WI38 (cell line): Measurements from ENCODE around the gene PLCG2.

Experiments used
- H3K4me3 ChIP-seq: 2 replicates; pipeline ENCODE4 v1.5.1; 2011; ENCODE audit warnings: low read depth, mild to moderate bottlenecking, control low read depth, low read length
- TF ChIP-seq, protein P1 (sequence below): IDR thresholded peaks from 2 replicates; pipeline ENCODE4 v1.5.1; 2012; ENCODE audit warnings: low read depth, mild to moderate bottlenecking, control low read depth, low read length

The PLCG2 gene

DNA sequence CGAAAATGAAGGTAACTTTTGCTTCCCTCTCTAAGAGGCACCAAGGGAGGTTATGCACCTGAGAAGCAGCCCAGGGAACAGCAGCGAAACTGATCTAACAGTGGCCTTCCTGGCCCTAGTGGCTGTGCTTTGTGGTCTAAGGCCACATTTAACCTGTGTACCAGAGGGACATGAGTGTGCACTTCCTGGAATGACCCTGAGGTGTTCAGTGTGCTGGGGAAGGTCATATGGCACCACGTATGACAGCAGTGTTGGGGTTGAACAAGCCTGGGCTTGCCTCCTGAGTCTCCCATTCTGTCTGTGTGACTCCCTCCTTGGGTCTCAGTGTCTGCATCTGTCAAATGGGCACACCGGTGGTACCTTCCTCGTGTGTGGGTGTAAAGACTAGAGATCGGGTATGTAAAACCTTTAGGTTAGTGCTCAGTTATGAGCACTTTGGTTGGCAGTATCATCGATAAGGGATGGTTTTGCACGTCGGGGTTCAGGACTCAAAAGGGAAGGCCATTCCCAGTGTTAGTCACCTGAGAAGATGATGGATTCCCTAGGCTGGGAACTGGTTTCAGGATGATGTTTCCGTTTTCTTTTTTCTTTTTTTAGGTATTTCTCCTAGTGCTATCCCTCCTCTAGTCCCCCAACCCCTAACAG is 31.9 kb downstream of the PLCG2 start:
- H3K4me3 ChIP-seq = no peak overlapping the region

DNA sequence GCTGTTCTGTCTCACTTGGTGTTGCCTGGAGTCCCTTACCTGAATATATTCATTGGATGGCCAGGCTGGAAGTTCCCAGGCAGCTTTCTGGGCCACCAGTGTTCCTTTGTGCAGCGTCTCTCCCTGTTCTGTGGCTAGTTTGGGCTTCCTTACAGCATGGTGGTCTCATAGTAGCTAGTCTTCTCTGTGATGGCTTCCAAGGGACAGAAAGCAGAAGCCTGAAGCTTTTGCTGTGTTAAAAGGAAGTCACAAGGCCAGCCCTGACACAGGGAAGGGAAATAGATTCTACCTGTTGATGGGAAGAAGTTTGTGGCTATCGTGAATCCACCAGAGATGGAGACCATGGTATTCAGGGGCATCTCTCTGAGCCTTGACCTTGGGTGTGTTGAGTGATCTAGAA is 34.6 kb downstream of the PLCG2 start:
- TF ChIP-seq, protein P1, sequence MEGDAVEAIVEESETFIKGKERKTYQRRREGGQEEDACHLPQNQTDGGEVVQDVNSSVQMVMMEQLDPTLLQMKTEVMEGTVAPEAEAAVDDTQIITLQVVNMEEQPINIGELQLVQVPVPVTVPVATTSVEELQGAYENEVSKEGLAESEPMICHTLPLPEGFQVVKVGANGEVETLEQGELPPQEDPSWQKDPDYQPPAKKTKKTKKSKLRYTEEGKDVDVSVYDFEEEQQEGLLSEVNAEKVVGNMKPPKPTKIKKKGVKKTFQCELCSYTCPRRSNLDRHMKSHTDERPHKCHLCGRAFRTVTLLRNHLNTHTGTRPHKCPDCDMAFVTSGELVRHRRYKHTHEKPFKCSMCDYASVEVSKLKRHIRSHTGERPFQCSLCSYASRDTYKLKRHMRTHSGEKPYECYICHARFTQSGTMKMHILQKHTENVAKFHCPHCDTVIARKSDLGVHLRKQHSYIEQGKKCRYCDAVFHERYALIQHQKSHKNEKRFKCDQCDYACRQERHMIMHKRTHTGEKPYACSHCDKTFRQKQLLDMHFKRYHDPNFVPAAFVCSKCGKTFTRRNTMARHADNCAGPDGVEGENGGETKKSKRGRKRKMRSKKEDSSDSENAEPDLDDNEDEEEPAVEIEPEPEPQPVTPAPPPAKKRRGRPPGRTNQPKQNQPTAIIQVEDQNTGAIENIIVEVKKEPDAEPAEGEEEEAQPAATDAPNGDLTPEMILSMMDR = no peak
- no peak overlapping the region for H3K4me3 ChIP-seq

More for the DNA sequence above, 31.9 kb downstream of the PLCG2 start:
- TF ChIP-seq, protein P1 = no peak

DNA sequence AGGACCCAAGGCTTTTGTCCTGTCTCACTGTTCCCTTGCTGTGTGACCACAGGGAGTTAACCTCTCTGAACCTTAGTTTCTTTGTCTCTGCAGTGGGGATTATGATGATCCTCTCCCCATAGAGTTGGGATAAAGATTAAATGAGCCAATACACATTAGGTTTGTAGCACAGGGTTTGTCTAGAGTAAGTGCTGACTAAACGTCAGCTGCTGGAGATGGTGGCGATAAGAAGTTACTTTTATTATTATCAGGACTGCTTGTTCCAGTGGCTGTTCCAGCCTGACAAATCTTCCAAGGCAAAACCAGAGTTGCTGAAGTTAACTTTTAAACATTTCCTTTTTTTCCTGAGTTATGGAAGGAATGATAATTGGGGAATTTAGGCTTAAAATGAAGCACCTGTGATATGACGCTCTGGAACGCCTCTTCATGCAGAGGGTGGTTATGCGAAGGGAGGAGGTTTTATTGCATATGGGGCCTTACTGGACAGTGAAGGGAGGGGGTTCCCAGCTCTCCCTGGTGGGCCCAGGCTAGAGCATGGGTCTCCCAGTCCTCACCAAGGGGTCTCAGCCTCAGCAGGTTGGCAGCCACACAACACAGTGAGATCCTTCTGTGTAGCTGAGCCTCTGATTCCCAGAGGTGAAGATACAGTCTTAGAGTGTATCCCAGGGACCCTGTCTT is 35.8 kb downstream of the PLCG2 start:
- TF ChIP-seq, protein P1 = no peak
- no peak overlapping the region for H3K4me3 ChIP-seq

DNA sequence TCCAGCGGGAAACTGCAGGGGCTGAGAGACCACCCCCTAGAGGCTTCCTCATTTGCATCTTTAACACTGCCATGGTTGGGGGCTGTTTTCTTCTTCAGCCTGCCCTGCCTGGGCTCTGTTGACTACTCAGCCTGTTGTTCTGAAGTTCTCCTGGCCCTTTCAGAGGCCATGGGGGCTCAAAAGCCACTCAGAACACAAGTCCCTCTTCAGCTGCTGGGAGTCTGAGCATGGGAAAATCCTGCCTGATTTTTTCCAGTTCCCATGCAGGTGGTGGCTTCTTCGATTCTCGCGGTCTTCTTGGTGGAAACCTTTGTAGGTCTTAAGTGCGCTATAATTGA is 36.3 kb downstream of the PLCG2 start:
- TF ChIP-seq, protein P1 = no peak
- no peak overlapping the region for H3K4me3 ChIP-seq

DNA sequence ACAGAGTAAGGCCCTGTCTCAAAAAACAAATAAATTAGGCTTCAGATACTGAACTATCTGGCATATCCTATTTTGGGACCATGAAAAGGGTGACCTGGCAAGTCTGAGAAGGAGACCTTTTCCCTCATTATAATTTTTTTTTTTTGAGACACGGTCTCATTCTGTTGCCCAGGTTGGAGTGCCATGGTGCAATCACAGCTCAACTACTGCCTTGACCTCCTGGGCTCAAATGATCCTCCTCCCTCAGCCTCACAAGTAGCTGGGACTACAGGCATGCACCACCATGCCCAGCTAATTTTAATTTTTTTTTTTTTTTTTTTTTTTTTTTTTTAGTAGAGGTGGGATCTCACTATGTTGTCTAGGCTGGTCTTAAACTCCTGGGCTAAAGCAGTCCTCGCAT is 37.3 kb downstream of the PLCG2 start:
- no peak overlapping the region for H3K4me3 ChIP-seq
- TF ChIP-seq, protein P1 = no peak

DNA sequence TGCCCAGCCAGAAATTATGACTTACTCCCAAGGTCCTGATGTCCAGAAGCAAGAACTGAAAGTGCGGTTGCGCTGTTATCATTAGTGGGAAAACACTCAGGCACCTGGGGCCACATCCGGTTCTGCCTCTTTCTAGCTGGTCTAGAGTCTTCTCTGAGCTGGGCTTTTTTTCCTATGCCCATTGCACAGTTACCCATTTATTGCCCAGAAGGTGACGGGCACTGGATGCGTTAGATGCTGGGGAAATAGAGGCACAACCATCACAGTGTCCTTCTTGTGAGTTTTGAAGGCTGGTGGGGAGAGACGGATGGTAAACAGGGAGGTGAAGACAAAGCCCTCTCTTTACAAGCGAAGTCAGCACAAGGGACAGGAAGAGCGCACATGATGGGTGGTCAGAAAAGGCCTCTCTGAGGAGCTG is 37.7 kb downstream of the PLCG2 start:
- no peak overlapping the region for H3K4me3 ChIP-seq
- TF ChIP-seq, protein P1 = no peak

DNA sequence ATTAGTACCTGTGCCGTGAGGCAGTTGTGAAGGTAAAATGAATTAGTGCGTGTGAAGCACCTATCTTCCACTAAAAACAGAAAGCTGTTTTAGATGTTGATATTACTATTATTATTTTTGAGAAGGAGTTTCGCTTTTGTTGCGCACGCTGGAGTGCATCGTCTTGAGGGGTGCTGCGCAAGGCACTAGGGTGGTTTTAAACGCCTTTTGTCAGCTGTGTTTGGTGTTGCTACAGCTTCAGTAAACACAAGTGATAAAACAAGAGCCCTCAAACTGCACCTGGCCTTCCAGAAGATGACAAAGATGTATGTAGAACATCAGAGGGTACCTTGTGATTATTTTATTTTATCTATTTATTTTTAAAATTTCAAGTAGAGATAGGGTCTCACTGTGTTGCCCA is 38.2 kb downstream of the PLCG2 start:
- TF ChIP-seq, protein P1 = no peak
- no peak overlapping the region for H3K4me3 ChIP-seq
